CD4-positive, alpha-beta T cell treated with Interleukin-1 beta for 1 hour (primary cell): ENCODE data around the gene ZNF888.
"Not testable (repeated sequence)": the region's sequence is repeated elsewhere in the genome, so short reads cannot be mapped to it uniquely, and the experiment has no call there.

Source experiments
- DNase-seq, 2 donors: peaks; one replicate each; pipeline ENCODE4 v3.0.0-alpha.2; 2020 to 2022

ZNF888 gene

DNA sequence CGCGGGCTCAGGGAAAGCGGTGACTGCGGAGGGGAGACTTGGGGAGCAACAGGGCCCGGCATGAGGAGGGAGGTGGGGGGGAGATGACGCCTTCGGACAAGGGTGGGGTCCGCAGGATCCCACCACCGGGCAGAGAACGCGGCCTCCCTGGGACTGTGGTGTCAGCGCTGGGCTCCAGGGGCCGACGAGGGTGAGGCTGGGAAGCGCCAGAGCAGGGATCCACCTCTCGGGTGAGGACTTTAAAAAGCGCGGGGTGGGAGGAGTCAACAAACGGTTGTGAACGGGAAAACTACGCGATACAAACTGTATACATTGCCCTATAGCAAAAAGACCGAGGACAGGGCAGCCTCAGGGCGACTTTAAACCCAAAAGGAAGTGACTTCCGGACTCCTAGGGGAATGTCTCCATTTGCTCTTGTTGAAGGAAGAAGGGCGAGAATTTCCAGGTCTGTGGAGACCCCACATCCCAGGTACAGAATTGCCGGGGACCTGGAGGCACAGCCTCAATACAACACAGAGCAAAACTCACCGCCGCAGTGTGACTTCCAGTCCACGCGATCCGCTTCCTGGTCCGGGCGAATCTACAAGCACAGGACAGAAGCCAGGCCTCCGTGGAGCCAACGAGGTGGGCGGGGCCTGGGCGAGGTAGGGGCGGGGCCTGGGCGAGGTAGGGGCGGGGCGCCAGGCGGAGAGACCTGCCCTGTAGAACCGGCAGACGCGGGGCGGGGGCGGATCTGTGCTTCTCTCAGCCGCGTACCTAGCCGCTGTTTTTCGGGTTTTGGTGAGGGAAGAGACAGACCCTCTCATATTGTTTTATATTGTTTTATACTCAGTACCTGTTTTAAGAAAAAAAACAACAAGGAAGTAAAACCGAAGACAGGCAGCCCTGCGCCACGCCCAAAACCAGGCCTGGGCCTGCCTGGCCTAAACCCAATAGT, at the start of gene ZNF888:
Gene ZNF888 (minus strand): TSS at position 588 of the 937 bp plus-strand sequence. CDS start 5,555 bp downstream, outside the sequence.
- DNase-seq: peak; percentile 89 to 92

DNA sequence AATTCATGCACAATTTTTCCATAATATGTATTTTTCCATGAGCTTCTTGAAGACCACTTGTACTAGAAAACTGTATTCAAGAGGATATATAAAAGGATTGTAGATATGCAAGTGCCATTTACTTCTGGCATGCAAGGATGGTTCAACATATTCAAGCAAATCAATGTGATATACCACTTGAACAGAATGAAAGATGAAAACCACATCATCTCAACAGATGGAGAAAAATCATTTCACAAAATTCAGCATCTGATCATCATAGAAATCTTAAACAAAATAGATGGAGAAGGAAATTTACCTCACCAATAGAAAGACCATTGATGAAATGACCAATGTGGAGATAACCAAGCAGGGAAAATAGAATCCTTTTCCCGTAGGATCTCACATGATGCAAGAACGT, 44.5 kb upstream of the ZNF888 start:
- DNase-seq: no peak

- peak in 1 of 2 donors; percentile 20 for DNase-seq
Observed at GRCh38 chr19:52963247-52963618, 40.0 kb upstream of the ZNF888 start.

DNA sequence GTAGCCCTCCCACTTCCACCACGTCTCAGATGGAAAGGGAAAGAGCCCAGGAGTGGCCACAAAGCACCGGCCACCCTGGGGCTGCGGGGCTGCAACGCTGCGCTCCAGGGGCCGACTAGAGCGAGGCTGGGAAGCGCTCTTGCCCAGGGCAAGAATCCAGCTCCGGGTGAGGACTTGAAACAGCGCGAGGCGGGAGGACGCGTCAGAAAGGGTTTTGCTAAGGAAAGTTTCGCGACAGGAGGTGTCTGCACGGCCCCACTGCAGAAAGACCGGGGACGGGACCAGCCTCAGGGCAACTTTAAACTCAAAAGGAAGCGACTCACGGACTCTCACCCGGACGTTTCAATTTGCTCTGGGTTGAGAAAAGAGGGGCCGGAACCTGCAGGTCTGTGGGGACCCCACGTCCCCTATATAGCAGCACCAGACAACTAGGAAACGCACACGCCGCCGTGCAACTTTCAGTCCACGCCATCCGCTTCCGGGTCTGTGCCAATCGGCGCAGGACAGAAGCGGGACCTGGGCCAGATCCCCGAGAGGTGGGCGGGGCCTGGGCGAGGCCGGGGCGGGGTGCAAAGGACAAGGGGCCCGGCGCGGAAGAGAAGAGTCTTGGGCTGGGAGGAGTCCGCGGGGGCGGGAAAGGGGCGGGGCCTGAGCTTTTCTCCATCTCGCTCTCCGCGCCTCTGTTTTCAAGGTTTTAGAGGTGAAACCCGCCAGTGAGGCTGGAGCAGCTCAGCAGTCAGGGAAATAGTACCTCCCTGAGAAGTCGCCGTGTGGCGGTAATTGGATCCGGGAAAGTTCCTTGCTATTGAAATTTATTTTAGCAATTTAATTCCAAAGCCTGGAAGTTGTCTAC, 39.4 kb upstream of the ZNF888 start, which contains the start of gene ZNF816:
Gene ZNF816 (minus strand): TSS at position 488 of the 853 bp plus-strand sequence. CDS start 6,792 bp downstream, outside the sequence.
- DNase-seq: peak; percentile 97 to 98

- no peak for DNase-seq
Observed at GRCh38 chr19:52961981-52962380, 38.8 kb upstream of the ZNF888 start.

DNA sequence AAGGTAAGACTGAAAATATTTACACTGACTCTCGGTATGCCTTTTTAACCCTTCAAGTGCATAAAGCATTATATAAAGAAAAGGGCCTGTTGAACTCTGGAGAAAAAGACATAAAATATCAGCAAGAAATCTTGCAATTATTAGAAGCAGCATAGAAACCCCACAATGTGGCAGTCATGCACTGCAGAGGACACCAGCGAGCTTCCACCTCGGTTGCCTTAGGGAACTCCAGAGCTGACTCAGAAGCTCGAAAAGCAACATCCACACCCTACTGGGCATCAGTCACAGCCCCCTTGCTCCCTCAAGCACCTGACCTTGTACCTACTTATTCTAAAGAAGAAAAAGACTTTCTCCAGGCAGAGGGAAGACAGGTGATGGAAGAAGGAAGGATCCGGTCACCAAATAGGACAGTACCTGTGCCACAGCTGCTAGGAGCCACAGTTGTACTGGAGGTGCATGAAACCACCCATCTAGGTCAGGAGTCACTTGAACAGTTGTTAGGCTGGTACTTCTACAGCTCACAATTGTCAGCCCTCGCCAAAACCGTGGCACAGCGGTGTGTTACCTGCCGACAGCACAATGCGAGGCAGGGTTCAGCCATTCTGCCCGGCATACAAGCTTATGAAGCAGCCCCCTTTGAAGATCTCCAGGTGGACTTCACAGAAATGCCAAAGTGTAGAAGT, 36.5 kb upstream of the ZNF888 start:
- DNase-seq: no peak

- no peak for DNase-seq
Observed at GRCh38 chr19:52957591-52957990, 34.4 kb upstream of the ZNF888 start.

DNA sequence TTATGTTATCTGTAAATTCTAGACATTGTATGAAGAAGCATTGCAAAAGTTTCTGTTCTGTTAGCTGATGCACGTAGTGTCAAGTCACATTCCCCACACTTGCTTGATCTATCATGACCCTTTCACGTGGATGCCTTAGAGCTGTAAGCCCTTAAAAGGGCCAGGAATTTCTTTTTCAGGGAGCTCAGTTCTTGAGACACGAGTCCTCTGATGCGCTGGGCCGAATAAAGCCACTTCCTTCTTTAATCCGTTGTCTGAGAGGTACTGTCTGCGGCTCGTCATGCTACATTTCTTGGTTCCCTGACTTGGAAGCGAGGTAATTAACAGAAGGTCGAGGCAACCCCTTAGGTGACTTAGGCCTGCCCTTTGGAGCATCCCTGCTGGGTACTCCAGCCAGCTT, 33.7 kb upstream of the ZNF888 start:
- no peak for DNase-seq

DNA sequence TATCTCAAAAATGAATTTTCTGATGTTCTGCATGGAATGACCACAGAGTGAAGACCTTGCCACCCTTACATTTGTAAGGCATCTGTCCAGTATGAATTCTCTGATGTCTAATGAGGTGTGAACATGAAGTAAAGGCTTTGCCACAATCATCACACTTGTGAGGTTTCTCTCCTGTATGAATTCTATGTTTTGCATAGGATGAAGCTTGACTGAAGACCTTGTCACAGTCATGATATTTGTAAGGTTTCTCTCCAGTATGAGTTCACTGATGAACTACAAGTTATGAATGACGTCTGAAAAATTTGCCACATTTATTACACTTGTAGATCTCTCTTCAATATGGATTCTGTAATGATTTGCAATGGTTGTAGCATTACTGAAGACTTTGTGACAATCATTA, 26.2 kb upstream of the ZNF888 start:
- DNase-seq: no peak

GRCh38 chr19:52948025-52948770, 25.0 kb upstream of the ZNF888 start:
- no peak for DNase-seq

- no peak for DNase-seq
Observed at GRCh38 chr19:52946322-52947310, 23.4 kb upstream of the ZNF888 start.

DNA sequence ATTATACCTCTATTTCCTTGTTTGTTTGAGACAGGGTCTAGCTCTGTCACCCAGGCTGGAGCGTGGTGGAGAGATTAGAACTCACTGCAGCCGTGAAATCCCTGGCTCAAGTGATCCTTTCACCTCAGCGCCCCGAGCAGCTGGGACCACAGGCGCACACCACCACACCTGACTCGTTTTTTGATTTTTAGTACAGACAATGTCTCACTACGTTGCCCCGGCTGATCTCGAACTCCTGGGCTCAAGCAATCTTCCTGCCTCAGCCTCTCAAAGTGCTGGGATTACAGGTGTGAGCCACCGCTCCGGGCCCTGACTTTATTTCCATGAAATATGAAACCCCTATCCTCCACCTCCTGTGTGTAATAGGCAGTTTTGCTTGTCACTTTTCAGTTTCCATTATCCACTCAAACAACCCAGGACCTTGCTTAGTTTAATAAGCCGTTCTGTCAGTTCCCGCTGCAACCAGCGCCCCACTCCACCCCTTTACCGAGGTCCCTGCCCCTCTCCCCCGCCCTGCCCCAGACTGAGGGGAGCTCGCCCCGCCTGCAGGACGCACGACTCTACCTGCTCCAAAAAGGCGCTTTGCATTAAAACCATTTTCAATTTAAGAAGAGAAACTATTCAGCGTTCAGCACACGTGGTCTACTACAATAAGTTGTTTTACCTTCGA, 22.6 kb upstream of the ZNF888 start:
- no peak for DNase-seq

GRCh38 chr19:52944703-52945493, 21.7 kb upstream of the ZNF888 start:
- not testable (repeated sequence) for DNase-seq

DNA sequence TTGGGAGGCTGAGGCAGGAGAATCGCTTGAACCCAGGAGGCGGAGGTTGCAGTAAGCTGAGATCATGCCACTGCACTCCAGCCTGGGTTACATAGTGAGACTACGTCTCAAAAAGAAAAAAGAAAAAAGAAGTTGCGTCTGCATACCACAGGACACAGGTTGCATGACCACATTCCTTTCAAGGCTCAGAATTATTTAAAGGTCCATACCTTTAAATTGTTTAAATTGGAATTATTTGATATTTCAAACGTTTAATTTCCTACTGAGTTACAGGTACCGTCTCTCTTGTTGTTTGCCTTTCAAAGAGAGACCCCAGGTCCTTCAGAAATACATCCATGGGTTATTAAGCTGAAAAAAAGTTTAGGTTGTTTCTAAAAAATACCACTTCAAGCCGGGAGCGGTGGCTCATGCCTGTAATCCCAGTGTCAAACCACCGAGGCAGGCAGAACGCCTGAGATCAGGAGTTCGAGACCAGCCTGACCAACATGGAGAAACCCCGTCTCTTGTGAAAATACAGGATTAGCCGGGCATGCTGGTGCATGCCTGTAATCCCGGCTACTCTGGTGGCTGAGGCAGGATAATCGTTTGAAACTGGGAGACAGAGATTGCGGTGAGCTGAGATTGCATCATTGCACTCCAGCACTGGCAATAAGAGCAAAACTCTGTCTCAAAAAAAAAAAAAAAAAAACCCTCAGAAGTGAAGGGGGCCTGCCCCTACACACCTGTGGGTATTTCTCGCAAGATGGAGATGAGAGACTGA, 20.8 kb upstream of the ZNF888 start:
- no peak for DNase-seq

- no peak for DNase-seq
Observed at GRCh38 chr19:52943134-52943883, 20.1 kb upstream of the ZNF888 start.

DNA sequence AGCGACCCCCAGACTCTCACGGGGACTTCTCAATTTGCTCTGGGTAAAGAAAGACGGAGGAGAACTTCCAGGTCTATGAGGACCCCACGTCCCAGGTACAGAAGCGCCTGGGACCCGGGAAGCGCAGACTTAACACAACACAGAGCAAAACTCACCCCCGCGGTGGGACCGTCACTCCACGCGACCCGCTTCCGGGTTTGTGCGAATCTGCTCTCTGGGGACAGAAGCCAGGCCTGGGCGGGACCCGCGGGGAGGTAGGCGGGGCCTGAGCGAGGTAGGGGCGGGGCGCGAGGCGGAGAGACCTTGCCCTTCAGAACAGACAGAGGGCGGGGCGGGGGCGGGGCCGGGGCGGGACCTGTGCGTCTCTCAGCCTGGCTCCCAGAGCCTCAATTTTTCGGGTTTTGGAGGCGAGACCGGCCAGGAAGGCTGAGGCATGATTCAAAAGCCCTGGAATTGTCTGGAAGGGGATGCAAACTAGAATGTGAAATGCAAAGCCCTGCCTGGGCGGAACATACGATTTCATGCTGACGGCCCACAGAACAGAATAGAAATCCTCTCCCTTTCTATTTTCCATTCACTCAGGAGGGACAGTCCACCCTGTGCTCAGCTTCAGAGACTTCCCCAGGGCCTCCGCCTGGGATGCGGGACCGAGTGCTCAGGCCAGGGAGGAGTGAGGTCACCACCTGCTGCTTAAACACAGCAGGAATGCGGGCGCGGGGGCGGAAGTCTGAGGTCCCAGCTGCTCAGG, 19.3 kb upstream of the ZNF888 start:
- peak; percentile 96 to 97 for DNase-seq

DNA sequence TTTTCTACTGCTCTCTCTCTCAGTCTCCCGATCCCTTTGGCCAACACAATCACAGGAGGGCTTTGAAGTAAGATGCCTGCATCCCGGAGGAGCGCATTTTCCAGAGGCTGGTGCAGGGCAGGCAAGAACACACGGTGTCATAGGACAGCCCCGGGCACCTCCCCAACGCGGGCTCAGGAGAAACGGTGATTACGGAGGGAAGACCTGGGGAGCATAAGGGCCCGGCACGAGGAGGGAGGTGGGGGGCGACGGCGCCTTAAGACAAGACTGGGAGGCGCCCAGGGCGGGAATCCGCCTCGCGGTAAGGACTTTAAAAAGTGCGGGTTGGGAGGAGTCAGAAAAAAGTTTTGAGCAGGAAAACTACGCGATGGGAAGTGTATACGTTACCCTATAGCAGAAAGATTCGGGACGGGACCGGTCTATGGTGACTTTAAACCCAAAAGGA, 18.7 kb upstream of the ZNF888 start:
- DNase-seq: no peak
